PC-9 (cell line): ENCODE data around the gene CTNND2.

Experiments used
- CTCF ChIP-seq: fragments of 200-600 bp; sonication (generic); conservative IDR thresholded peaks from 2 replicates; pipeline ENCODE4 v1.6.1; 2017; ENCODE audit warnings: mixed run types, antibody characterized with exemption, mild to moderate bottlenecking, moderate library complexity
- EZH2 ChIP-seq: fragments of 200-600 bp; sonication (generic); IDR thresholded peaks from 2 replicates; pipeline ENCODE4 v1.8.0; 2017; ENCODE audit warnings: antibody characterized with exemption, low read depth

GRCh38 chr5:11174591-11174990 lies 729.7 kb downstream of the CTNND2 start:
- no peak for TF ChIP-seq CTCF
- no peak for TF ChIP-seq EZH2
